GM21576 (cell line): ENCODE results near the gene PAMR1.
"Not testable (repeated sequence)": the region's sequence is repeated elsewhere in the genome, so short reads cannot be mapped to it uniquely, and the experiment has no call there.

Experiments used
- ATAC-seq: cut with Tn5 transposase; IDR thresholded peaks from one replicate; pipeline ENCODE4 v1.9.1; 2021; ENCODE audit warnings: mild to moderate bottlenecking, moderate library complexity; ENCODE audit not compliant: unreplicated experiment

The PAMR1 gene

DNA sequence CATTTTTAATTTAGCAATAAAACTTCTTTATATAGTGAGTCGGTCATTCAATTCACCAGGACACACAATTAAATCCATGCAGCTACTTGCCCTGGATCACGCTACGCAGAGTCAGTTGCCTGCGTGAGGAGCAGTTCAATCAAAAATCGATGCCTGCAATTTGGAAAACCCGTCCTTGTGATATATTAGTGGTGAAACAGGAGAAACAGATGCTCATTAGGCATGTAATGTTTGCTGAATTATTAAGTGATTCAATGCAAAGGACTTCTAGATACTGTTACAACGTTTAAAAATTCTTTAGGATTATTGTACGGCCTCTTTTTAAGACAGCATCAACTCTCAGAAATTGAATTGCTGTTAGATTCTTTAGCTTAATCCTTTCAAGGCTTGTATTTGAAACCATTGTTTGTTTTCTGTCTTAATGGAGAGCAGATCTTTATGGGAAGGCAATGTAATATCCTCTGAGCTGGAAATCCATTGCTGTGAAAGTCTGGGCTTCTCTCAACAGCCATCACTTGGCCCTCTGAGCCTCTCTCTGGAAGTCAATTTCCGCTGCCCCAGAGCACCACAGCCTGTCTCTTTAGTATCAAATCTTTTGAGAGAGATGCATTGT, 20.1 kb upstream of the PAMR1 start:
- no peak for ATAC-seq

DNA sequence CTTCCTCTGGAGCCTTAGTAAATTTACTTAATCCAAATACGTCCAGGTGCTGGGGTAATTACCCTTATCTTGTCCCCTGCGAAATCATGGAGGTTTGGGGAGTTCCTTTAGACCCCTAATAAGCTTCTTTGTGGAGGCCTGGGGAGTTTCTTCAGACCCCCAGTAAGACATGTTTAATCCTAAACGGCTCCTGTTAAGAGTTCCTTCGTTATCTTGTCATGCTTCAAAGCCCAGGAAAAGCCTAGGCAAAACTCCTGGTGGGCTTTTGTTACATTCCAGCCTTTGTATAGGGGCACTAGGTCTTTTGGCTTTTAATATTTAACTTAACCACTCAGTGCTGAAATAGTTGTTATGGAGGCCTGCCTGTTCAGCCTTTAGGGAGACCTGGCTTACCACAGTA, 18.1 kb upstream of the PAMR1 start:
- no peak for ATAC-seq

DNA sequence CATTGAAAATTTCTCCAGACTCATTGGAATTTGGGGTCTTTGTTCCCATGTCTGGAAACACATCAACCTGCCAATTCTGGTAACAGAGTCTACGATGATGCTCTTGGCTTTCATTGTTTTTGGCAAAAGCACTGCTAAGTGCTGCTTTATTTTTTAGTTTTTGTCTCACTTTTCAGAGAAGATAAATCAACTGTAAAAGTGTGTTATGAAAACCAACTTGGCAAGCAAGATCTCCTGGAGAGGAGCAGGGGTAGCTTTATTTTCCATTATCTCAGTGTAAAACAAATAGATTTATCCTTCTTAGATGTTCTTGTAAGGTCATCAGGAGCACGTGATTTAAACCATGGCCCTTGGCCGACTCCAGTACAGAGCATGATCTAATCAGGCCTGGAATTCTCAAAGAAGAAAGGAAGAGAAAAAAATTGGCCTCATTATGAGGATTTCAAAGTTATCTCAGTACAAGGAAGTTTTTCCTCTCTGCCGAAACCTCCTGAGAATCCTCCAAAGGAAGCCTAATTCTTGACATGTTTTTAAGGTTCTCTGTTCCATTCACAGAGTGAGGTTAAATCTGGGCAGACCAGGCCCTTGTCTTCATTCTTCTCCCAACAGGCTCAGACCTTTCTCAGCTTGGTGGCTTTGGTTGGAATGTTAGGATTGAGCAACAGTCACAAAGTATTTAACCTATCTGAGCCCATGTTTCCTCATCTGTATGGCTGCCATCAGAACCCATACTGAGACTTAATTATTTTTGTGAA, 16.4 kb upstream of the PAMR1 start:
- ATAC-seq: no peak

DNA sequence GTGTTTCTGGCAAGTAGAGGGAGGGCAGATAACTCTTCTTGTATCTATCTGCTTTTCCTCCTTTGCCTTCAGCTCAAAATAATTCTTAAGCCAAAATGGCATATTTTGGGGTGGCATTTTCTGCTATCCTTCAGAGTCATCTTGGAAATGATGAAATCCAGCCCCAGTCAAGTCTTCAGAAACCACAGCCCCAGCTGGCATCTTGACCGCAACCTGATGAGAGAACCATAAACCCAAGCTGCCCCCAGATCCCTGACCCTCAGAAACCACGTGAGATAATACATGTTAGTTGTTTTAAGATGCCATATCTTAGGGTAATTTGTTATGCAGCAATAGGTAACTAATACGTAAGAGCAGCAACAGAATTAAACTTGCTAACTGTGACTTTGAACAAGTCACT, 15.1 kb upstream of the PAMR1 start:
- no peak for ATAC-seq

DNA sequence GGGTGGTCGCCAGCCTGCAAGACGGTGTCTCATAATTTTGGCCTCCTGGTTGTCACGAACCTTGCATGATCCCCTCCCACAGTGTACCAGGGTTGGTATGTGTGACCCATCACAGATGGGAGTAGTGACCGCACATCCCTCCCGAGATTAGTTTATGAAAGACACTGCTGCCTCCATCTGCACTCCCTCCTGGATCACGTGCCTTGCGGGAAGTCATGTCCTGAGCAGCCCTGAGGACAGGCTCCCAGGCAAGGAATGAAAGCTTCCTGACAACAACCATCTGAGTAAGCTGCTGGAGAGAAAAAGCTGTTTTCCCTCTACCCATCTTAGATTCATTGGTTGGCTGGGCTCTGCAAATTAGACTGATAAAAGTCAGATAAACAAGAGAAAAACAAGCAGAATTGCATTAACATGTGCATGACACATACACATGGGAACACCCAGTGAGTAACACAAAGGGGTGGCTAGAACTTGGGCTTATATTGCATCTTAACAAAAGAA, 14.4 kb upstream of the PAMR1 start:
- no peak for ATAC-seq

DNA sequence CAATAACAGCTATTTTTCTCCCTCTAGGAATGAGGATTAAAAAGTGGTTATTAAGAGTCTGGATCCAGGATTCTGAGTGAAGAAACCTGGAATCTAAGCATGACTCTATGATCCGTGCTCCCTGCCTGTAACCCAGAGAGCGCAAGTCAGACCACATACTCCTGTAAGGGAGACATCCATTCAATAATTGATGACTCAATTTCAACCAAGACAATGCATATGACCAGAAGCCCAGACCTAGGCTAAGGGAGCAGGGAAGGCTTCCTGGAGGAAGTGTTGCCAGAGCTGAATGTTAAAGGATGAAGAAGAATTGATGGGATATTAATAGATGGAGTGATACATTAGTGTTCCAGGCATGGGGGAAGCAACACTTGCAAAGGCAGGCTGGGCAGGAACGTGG, 13.8 kb upstream of the PAMR1 start:
- ATAC-seq: no peak

DNA sequence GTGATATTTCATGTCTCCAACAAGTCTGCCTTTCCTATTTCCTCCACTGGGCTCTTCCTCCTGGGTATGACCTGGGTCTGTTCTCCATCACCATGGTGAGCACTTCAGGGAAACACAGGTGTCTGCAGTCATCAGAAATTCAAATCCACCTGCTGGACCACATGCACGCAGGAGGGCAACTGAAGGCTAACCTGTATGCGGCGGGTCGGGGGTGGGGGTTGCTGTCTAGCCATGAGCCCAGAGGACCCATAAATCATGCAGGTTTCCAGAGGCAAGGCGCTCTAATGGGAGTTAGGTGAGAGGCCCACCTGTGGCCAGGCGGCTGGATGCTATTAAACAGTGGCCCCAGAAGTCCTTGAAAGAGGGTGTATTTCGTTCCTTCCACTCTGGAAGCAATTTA, 11.1 kb upstream of the PAMR1 start:
- ATAC-seq: no peak

DNA sequence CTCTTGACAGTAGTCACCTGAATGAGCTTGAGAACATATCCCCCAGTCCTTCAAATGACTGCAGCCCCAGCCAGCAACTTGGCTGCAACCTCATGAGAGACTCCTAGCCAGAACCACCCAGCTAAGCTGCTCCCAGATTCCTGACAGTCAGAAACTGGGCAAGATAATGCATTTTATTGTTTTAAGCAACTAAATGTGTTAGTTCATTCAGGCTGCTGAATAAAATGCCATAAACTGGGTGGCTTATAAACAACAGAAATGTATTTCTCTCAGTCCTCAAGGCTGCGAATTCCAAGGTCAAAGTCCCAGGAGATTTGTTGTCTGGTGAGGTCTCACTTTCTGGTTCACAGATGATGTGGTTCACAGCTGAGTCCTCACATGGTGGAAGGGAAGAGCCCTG, 5.8 kb upstream of the PAMR1 start:
- ATAC-seq: no peak

DNA sequence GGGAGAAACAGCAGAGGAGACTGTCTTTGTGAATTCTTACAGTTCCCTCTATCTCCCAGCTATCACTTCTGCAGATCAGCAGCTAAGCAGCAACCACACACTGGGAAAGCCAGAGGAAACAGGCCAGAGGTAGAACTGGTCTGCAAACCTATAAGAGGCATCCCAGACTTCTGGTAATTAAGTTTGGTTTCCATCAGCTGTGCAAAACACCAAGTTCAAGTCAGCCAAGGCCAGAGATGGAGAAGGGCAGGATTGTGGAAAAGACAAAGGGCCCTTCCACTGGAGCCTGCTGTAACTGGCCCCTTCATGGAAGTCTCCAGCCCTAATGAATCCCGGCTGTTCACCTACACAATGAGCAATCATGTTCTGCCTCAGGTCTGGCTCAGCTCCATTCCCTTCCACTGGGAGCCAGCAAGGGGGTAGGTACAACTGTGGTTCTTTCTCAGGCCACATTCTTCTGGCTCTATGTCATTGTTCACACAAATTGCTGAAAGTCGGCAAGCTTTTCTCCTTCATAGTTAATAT, 4.6 kb upstream of the PAMR1 start:
- ATAC-seq: no peak

DNA sequence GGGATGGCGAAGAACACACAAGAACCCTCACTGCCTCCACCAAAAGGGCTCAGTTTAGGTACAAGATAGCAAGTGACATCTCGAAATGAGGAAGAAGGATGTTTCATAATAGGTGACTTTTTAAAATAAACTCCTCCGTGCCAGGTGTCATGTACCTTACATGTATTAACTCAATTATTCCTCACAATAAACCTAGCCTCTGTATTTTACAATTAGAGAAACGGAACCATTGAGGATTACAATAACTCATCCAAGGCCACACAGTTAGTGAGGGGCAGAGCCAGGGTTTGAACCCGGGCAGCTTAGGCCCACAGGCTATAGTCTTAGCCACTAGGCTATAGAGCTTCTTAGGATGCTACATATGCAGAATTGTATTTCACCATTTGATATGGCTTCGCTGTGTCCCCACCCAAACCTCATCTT, 965 bp upstream of the PAMR1 start:
- no peak for ATAC-seq

DNA sequence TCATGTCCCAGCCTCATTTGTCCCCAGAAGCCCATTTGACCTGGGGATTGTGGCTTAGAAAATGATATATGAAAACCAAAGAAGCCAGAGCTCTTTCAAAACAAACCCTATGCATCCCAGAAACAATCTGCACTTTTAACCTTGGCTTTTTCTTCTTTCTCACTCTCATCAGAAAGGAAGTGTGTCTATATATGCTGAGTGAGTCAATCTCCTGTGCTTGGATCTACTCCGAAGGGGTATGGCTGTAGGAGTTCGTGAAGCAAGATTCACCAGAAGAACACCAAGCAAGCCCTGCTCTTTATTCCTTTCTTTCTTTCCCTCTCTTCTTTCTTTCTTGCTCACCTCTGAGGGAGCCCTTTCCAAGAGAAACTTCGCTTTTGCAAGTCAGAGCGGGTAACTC, 636 bp downstream of the PAMR1 start:
- no peak for ATAC-seq

DNA sequence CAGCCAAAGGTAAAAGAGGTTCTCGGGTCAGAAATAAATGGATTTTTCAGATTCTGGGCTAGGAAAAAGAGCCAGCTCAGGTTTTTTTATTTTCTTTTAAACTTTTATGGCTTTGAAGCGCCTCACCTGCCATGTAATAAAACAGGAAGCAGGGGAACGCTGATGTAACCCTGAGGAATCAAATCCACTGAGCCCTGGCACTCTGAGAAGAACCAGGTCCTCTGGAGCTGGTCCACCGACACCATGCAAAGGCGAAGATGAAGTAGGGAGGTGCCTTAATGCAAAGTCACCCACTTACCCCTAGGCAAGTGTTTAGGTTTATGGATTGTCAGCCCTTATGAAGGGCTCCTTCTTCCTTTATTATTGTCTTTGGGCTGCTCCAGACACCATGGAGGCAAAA, 1.6 kb downstream of the PAMR1 start:
- no peak for ATAC-seq

DNA sequence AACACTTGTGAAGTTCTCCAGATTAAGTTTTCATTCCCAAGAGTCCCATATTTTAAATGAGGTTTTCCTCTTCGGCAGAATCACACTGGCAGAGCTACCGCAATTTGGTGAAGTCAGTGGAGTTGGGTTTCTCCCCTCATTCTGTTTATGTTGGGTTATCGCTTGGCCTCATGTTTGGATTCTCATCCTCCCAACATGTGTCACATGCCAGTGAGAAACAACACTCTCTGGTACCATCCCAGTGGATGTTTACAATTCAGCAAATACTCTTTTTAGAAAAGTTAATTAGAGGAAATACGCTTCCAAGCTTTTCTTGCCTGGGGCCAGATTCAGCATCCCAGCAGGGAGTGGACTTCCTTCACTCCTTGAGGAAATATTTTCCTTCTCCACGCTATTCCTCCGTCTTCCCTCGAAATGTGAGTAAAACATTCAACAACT, 2.1 kb downstream of the PAMR1 start:
- ATAC-seq: no peak

DNA sequence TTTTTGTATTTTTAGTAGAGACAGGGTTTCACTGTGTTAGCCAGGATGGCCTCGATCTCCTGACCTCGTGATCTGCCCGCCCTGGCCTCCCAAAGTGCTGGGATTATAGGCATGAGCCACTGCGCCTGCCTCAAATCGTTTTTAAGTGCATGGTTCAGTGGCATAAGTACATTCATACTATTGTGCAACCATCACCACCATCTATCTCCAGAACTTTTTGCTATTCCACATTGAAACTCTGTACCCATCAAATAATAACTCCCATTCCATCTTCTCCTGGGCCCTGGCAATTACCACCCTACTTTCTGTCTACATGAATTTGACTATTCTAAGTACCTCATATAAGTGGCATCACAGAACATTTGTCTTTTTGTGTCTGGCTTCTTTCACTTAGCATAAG, 3.3 kb downstream of the PAMR1 start:
- not testable (repeated sequence) for ATAC-seq

DNA sequence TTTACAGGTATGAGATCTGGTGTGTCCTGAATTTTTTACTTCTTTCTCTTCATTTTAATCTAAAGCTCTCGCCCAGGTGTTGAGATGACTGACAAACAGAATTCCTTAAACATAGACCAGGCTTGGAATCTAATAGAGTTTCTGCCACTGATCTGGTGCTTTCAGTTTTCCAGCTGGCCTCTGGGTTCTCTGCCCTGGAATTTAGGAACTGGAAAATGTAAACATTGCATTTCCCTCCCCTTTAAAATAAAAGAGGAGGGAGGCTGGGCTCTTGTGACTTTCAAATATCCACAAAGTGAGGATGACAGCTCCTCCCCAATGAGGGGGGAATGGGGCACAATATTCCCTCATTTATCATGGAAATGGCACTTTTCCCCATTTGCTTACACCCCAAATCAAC, 5.0 kb downstream of the PAMR1 start:
- ATAC-seq: no peak

DNA sequence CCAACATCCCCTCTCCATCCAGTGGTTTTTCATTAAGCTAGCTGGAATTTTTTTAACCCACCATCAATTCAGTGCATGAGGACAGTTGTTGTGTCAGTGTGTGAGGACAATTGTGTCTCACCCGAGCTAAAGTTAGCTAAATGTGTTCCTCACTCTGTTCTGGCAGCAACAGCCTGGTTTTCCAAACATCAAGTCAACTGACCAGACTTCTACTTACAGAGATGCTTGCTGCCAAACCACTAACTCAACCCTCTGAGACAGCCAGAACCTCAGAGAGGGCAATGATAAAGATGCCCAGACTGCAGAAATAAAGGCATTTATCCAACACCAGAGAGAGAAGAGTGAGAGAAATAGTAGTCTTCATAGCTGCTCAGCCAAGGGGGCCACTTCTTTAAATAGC, 6.7 kb downstream of the PAMR1 start:
- no peak for ATAC-seq

DNA sequence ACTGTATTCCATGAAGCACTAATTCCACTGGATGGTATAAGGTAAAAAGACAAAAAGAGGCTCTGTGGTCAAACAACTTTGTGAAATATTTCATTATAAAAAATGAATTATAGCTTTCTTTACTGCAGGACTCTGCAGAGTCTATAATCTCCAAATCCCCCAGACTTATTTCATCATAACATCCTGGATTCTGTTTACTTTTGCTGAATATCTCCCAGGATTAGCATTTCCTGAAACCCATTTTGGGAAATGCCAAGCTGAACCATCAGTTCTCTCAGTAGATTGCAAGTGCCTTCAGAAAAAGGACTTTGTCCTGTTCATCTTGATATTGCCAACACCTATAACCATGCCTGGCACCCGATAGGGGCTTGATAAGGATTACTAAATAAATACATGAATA, 7.9 kb downstream of the PAMR1 start:
- ATAC-seq: no peak

DNA sequence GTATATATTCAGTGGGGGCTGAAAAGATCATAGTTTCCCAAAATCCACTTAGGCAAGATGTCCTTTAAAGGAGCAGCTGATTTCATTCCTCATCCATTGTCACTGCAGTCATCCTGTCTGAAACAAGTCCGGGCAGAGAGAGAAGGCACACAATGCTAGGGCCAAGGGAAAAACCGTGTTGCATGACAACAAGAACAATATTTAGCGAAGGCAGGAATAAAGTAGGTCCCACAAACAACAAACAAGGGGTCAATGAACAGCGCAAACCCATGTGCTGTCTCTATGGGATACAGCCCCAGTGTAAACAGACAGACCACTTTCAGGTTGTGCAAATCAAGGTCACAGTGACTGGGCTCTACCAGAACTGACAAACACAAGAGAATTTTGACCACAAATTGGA, 9.0 kb downstream of the PAMR1 start:
- ATAC-seq: no peak

DNA sequence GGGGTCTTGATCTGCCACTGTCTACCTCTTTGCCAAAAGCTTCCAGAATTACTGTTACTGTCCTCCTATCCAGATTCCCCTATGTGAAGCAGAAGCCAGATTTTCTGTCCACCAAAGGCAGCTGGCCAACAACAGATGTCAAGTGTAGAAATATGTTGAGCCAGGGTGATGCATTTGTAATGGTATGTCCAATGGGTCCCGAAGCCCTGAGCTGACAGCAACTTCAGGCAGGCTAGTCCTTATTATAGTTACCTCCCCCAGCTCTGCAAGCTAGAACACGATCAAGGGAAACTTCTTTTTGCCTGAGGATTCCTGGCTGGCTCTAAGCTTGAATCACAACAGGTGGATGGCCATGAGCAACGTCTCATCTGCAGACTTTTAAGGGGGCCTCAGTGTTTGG, 10.2 kb downstream of the PAMR1 start:
- ATAC-seq: no peak

DNA sequence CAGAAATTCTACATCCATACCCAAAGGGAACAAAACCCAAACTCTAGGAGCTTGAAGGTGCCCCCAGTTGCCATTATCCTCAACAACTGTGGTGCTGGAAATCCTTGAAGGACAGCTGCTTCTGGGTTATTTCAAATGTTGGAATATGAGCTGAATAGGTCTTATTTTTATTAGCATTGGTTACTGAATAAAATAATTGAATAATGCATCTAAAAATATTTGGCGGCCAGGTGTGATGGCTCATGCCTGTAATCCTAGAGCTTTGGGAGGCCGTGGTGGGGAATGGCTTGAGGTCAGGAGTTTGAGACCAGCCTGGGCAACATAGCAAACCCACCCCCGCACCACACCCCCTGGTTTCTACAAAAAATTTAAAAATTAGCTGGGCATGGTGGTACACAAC, 10.9 kb downstream of the PAMR1 start:
- ATAC-seq: no peak

DNA sequence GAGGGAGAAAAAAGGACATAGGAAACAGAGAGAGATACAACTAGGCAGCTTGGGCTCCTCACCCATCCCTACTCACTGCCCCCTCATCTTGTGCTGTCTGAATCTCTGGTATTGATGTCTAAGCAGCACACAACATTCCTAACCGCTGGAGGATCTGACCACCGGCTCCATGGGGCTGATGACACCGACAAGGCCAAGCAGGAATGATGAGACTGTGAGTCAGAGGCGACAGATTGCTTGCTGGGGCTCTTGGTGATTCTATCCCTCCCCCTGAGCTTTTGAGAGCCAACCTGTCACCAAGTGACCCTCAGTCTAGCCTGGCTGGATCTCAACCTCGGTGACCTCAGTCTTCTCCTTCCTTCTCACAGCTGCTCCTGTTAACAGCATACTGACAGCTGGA, 13.8 kb downstream of the PAMR1 start:
- no peak for ATAC-seq

DNA sequence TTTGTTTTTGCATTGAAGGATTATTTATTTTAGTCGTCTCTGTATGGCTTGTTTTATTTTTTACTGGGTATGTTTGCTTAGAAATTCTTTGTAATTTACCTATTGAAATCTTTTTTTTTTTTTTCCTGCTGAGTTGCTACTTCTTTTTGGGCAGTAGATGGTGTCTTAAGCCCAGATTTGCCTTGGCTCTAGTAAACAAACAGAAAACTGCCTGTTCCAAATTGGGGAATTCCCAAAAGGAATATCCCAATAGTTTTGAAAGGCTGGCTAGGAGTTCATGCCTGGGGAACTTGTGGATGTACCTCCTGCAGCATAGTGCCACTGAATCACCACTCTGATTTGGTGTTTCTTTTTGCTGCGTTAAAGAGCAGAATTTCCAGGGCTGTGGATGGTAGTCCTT, 17.7 kb downstream of the PAMR1 start:
- ATAC-seq: no peak
